ENCODE measurements around the gene RPTOR.

The RPTOR gene

GRCh38 chr17:81002013-81002384 is 457.4 kb downstream of the RPTOR start:
- H3K4me3 ChIP-seq (ENCODE audit: low read depth, low read length), result no peak overlapping the region
- TF ChIP-seq CTCF (IDR thresholded peaks at IDR 0.05; ENCODE audit: low read depth, low read length), result no peak

- TF ChIP-seq CTCF (IDR thresholded peaks at IDR 0.05; ENCODE audit: low read depth, low read length), result no peak
- no peak overlapping the region for H3K4me3 ChIP-seq (ENCODE audit: low read depth, low read length)
Observed at GRCh38 chr17:81002409-81003361, 458.0 kb downstream of the RPTOR start.

- peak overlapping the region; percentile 23; the same call in 1 of the 2 replicates for H3K4me3 ChIP-seq (ENCODE audit: low read depth, low read length)
- TF ChIP-seq CTCF (IDR thresholded peaks at IDR 0.05; ENCODE audit: low read depth, low read length), result no peak
Observed at GRCh38 chr17:81003711-81004475, 459.3 kb downstream of the RPTOR start.

GRCh38 chr17:81006891-81007290 is 462.3 kb downstream of the RPTOR start:
- no peak overlapping the region for H3K4me3 ChIP-seq (ENCODE audit: low read depth, low read length)
- TF ChIP-seq CTCF (IDR thresholded peaks at IDR 0.05; ENCODE audit: low read depth, low read length), result no peak

GRCh38 chr17:81008140-81008539 is 463.5 kb downstream of the RPTOR start:
- TF ChIP-seq CTCF (IDR thresholded peaks at IDR 0.05; ENCODE audit: low read depth, low read length), result no peak
- H3K4me3 ChIP-seq (ENCODE audit: low read depth, low read length), result no peak overlapping the region

- TF ChIP-seq CTCF (IDR thresholded peaks at IDR 0.05; ENCODE audit: low read depth, low read length), result no peak
- H3K4me3 ChIP-seq (ENCODE audit: low read depth, low read length), result no peak overlapping the region
Observed at GRCh38 chr17:81009136-81009535, 464.5 kb downstream of the RPTOR start.

GRCh38 chr17:81010935-81011334 is 466.3 kb downstream of the RPTOR start:
- no peak for TF ChIP-seq CTCF (IDR thresholded peaks at IDR 0.05; ENCODE audit: low read depth, low read length)
- H3K4me3 ChIP-seq (ENCODE audit: low read depth, low read length), result no peak overlapping the region
